NB4 (cell line): ENCODE results near the gene CHD2.

ENCODE experiments used
- DNase-seq: peaks from one replicate; pipeline ENCODE4 v3.0.0; 2010; ENCODE audit warnings: low read depth
- H3K4me3 ChIP-seq: one replicate; pipeline ENCODE4 v1.5.1; 2011; ENCODE audit warnings: mild to moderate bottlenecking, low read depth, low read length, moderate library complexity
- CTCF ChIP-seq: IDR thresholded peaks from one replicate; pipeline ENCODE4 v1.5.1; 2012; ENCODE audit warnings: low read depth, low read length
- MAX ChIP-seq: IDR thresholded peaks from 2 replicates; pipeline ENCODE4 v1.6.1; 2011; ENCODE audit warnings: low read depth, low read length
- MYC ChIP-seq: IDR thresholded peaks from 2 replicates; pipeline ENCODE4 v1.6.1; 2011; ENCODE audit warnings: low read depth, low read length
- POLR2A ChIP-seq: IDR thresholded peaks from 2 replicates; pipeline ENCODE4 v1.6.1; 2011; ENCODE audit warnings: mild to moderate bottlenecking; ENCODE audit not compliant: insufficient read length; ENCODE audit errors: extremely low read depth

CHD2 gene

GRCh38 chr15:92883876-92884435 lies 16.2 kb upstream of the CHD2 start:
- H3K4me3 ChIP-seq: peak overlapping the region; percentile 80
- no peak for DNase-seq
- TF ChIP-seq MAX: no peak
- TF ChIP-seq CTCF: no peak
- TF ChIP-seq POLR2A: no peak
- TF ChIP-seq MYC: no peak

- peak; percentile 44 for DNase-seq
- peak overlapping the region; percentile 80 for H3K4me3 ChIP-seq
- TF ChIP-seq POLR2A (no peak), MAX (no peak), CTCF (no peak), MYC (no peak)
These were observed 15.5 kb upstream of the CHD2 start for GRCh38 chr15:92884436-92885223.

- DNase-seq: no peak
- H3K4me3 ChIP-seq: peak overlapping the region; percentile 80
- no peak for TF ChIP-seq MAX
- no peak for TF ChIP-seq POLR2A
- TF ChIP-seq CTCF: no peak
- no peak for TF ChIP-seq MYC
These were observed 14.7 kb upstream of the CHD2 start for GRCh38 chr15:92885224-92886041.

- no peak for DNase-seq
- no peak for TF ChIP-seq MAX
- no peak for TF ChIP-seq MYC
- TF ChIP-seq CTCF: no peak
- TF ChIP-seq POLR2A: no peak
- peak overlapping the region; percentile 80 for H3K4me3 ChIP-seq
These were observed 14.0 kb upstream of the CHD2 start for GRCh38 chr15:92886042-92886537.

- peak overlapping the region; percentile 80 for H3K4me3 ChIP-seq
- no peak for DNase-seq
- TF ChIP-seq MAX (no peak), MYC (no peak), CTCF (no peak), POLR2A (no peak)
These were observed 13.3 kb upstream of the CHD2 start for GRCh38 chr15:92886815-92887214.
